Measurements from ENCODE around the gene BCAS3.

The BCAS3 gene

DNA sequence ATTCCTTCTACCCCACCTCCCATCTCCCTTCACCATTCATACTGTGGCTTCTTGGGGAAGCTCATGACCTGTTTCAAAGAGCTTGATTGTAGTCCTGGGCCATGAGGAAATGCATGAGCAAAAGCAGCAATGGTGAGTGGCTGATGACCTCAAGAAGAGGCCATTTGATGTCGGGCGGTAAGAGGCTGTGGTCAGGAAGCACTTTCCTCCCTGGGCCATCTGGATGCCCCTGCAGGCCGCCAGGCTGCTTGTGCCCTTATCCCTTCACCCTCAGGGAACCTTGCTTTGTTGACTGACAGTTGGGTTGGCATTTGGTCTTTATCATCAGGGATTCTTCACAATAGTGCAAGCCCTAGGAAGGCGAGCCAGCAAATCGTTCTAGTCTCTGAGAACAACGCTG lies 643.7 kb downstream of the BCAS3 start:
- ATAC-seq = no peak
- TF ChIP-seq BACH2 (CRISPR knock-in tag; IDR thresholded peaks at IDR 0.05; ENCODE audit: borderline replicate concordance) (no peak), TOX (CRISPR knock-in tag; IDR thresholded peaks at IDR 0.05; ENCODE audit: borderline replicate concordance) (no peak), SNAI2 (CRISPR knock-in tag; IDR thresholded peaks at IDR 0.05) (no peak), ZC3H10 (CRISPR knock-in tag; IDR thresholded peaks at IDR 0.05) (no peak), ZFP3 (CRISPR knock-in tag; IDR thresholded peaks at IDR 0.05) (no peak), PPARA (CRISPR knock-in tag; IDR thresholded peaks at IDR 0.05; ENCODE audit: borderline replicate concordance) (no peak), ZNF70 (CRISPR knock-in tag; IDR thresholded peaks at IDR 0.05) (no peak), ISL1 (CRISPR knock-in tag; IDR thresholded peaks at IDR 0.05) (no peak), CSDC2 (CRISPR knock-in tag; IDR thresholded peaks at IDR 0.05) (no peak), ZNF8 (CRISPR knock-in tag; IDR thresholded peaks at IDR 0.05) (no peak), TCF4 (CRISPR knock-in tag; IDR thresholded peaks at IDR 0.05; ENCODE audit: borderline replicate concordance) (no peak), GLIS3 (CRISPR knock-in tag; IDR thresholded peaks at IDR 0.05) (no peak), ZFP30 (CRISPR knock-in tag; IDR thresholded peaks at IDR 0.05) (no peak), OSR1 (CRISPR knock-in tag; IDR thresholded peaks at IDR 0.05) (no peak), RARB (CRISPR knock-in tag; IDR thresholded peaks at IDR 0.05) (no peak)
- TF ChIP-seq, protein P1, sequence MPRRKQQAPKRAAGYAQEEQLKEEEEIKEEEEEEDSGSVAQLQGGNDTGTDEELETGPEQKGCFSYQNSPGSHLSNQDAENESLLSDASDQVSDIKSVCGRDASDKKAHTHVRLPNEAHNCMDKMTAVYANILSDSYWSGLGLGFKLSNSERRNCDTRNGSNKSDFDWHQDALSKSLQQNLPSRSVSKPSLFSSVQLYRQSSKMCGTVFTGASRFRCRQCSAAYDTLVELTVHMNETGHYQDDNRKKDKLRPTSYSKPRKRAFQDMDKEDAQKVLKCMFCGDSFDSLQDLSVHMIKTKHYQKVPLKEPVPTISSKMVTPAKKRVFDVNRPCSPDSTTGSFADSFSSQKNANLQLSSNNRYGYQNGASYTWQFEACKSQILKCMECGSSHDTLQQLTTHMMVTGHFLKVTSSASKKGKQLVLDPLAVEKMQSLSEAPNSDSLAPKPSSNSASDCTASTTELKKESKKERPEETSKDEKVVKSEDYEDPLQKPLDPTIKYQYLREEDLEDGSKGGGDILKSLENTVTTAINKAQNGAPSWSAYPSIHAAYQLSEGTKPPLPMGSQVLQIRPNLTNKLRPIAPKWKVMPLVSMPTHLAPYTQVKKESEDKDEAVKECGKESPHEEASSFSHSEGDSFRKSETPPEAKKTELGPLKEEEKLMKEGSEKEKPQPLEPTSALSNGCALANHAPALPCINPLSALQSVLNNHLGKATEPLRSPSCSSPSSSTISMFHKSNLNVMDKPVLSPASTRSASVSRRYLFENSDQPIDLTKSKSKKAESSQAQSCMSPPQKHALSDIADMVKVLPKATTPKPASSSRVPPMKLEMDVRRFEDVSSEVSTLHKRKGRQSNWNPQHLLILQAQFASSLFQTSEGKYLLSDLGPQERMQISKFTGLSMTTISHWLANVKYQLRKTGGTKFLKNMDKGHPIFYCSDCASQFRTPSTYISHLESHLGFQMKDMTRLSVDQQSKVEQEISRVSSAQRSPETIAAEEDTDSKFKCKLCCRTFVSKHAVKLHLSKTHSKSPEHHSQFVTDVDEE (CRISPR knock-in tag; IDR thresholded peaks at IDR 0.05) = no peak
- TF ChIP-seq, protein P2, sequence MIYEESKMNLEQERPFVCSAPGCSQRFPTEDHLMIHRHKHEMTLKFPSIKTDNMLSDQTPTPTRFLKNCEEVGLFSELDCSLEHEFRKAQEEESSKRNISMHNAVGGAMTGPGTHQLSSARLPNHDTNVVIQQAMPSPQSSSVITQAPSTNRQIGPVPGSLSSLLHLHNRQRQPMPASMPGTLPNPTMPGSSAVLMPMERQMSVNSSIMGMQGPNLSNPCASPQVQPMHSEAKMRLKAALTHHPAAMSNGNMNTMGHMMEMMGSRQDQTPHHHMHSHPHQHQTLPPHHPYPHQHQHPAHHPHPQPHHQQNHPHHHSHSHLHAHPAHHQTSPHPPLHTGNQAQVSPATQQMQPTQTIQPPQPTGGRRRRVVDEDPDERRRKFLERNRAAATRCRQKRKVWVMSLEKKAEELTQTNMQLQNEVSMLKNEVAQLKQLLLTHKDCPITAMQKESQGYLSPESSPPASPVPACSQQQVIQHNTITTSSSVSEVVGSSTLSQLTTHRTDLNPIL (CRISPR knock-in tag; IDR thresholded peaks at IDR 0.05; ENCODE audit: low read depth) = no peak
- TF ChIP-seq, protein P3, sequence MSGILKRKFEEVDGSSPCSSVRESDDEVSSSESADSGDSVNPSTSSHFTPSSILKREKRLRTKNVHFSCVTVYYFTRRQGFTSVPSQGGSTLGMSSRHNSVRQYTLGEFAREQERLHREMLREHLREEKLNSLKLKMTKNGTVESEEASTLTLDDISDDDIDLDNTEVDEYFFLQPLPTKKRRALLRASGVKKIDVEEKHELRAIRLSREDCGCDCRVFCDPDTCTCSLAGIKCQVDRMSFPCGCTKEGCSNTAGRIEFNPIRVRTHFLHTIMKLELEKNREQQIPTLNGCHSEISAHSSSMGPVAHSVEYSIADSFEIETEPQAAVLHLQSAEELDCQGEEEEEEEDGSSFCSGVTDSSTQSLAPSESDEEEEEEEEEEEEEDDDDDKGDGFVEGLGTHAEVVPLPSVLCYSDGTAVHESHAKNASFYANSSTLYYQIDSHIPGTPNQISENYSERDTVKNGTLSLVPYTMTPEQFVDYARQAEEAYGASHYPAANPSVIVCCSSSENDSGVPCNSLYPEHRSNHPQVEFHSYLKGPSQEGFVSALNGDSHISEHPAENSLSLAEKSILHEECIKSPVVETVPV (CRISPR knock-in tag; IDR thresholded peaks at IDR 0.05) = no peak

DNA sequence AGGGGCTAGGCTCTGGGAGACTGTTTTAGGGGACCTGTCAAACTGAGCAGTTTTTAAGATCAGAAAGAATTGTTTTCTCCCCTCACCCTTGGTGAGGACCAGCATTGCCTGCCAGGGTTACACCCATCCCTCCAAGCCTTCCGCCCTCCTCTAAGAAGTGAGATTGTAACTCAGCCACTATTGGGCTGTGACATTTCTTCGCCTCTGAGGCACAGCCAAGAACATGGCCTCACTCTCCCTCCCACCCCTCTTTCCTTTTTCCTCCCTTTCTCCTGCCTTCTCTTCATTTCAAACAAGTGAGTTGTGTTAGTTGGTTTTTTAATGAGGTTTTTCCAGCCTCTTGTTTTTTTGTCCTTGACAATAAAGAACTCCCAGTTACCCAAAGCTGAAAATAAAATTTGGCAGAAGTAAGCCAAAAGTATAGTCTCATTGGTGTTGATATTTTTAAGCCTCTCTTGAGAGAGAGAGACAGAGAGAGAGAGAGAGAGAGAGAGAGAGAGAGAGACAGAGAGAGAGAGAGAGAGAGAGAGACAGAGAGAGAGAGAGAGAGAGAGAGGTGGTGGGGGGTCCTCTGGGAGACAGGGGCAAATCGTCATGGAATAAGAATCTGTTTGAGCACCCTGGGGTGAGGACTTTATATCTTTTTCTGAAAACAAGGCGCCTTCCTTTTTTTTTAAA lies 644.8 kb downstream of the BCAS3 start:
- no peak for ATAC-seq

More for the DNA sequence above, 644.8 kb downstream of the BCAS3 start:
- no peak for TF ChIP-seq BACH2 (CRISPR knock-in tag; IDR thresholded peaks at IDR 0.05; ENCODE audit: borderline replicate concordance)
- TF ChIP-seq ZNF70 (CRISPR knock-in tag; IDR thresholded peaks at IDR 0.05) = no peak
- TF ChIP-seq, protein P4, sequence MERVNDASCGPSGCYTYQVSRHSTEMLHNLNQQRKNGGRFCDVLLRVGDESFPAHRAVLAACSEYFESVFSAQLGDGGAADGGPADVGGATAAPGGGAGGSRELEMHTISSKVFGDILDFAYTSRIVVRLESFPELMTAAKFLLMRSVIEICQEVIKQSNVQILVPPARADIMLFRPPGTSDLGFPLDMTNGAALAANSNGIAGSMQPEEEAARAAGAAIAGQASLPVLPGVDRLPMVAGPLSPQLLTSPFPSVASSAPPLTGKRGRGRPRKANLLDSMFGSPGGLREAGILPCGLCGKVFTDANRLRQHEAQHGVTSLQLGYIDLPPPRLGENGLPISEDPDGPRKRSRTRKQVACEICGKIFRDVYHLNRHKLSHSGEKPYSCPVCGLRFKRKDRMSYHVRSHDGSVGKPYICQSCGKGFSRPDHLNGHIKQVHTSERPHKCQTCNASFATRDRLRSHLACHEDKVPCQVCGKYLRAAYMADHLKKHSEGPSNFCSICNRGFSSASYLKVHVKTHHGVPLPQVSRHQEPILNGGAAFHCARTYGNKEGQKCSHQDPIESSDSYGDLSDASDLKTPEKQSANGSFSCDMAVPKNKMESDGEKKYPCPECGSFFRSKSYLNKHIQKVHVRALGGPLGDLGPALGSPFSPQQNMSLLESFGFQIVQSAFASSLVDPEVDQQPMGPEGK (CRISPR knock-in tag; IDR thresholded peaks at IDR 0.05; ENCODE audit: borderline replicate concordance) = no peak
- TF ChIP-seq GLIS3 (CRISPR knock-in tag; IDR thresholded peaks at IDR 0.05) = no peak
- TF ChIP-seq TOX (CRISPR knock-in tag; IDR thresholded peaks at IDR 0.05; ENCODE audit: borderline replicate concordance) = no peak
- TF ChIP-seq SNAI2 (CRISPR knock-in tag; IDR thresholded peaks at IDR 0.05) = no peak
- no peak for TF ChIP-seq PPARA (CRISPR knock-in tag; IDR thresholded peaks at IDR 0.05; ENCODE audit: borderline replicate concordance)
- no peak for TF ChIP-seq ZC3H10 (CRISPR knock-in tag; IDR thresholded peaks at IDR 0.05)
- TF ChIP-seq, protein P2 (CRISPR knock-in tag; IDR thresholded peaks at IDR 0.05; ENCODE audit: low read depth) = no peak
- TF ChIP-seq ARNTL (CRISPR knock-in tag; IDR thresholded peaks at IDR 0.05; ENCODE audit: borderline replicate concordance, low read depth) = no peak
- no peak for TF ChIP-seq ESRRG (CRISPR knock-in tag; IDR thresholded peaks at IDR 0.05)
- TF ChIP-seq, protein P1 (CRISPR knock-in tag; IDR thresholded peaks at IDR 0.05) = no peak
- TF ChIP-seq CSDC2 (CRISPR knock-in tag; IDR thresholded peaks at IDR 0.05) = no peak
- no peak for TF ChIP-seq ZNF8 (CRISPR knock-in tag; IDR thresholded peaks at IDR 0.05)
- no peak for TF ChIP-seq OSR1 (CRISPR knock-in tag; IDR thresholded peaks at IDR 0.05)
- TF ChIP-seq, protein P3 (CRISPR knock-in tag; IDR thresholded peaks at IDR 0.05) = no peak
